Esophagus squamous epithelium (tissue), 5 donors: ENCODE measurements around the gene CFAP43. TPM values are rescaled to one million over a fixed set of nuclear protein-coding genes. Genes with fewer than 3 reads are reported as not detected.
"Not testable (repeated sequence)": the region's sequence is repeated elsewhere in the genome, so short reads cannot be mapped to it uniquely, and the experiment has no call there.

Experiments
- DNase-seq: peaks from one replicate; lab custom pipeline; 2025; lab: John Stamatoyannopoulos, UW
- H3K27ac ChIP-seq, 4 donors: fragments of 200-600 bp; sonication (generic); one replicate each; pipeline ENCODE4 v1.5.1; 2016 to 2019; ENCODE audit warnings: mild to moderate bottlenecking in 1 of 4
- H3K27me3 ChIP-seq, 4 donors: fragments of 200-600 bp; sonication (generic); 1 replicate in 3 of 4; 2 replicates in 1 of 4; pipeline versions ENCODE4 v1.5.1 to v1.6.0; 2017 to 2021; ENCODE audit warnings: antibody characterized with exemption in 1 of 4
- H3K36me3 ChIP-seq, 3 donors: fragments of 200-600 bp; sonication (generic); one replicate each; pipeline ENCODE4 v1.5.1; 2016 to 2019
- H3K4me1 ChIP-seq, 3 donors: fragments of 200-600 bp; sonication (generic); one replicate each; pipeline ENCODE4 v1.5.1; 2017 to 2019
- H3K4me3 ChIP-seq, 4 donors: fragments of 200-600 bp; sonication (generic); 1 replicate in 3 of 4; 2 replicates in 1 of 4; pipeline ENCODE4 v1.5.1; 2016 to 2019; ENCODE audit warnings: mild to moderate bottlenecking in 2 of 4, moderate library complexity in 1 of 4
- H3K9me3 ChIP-seq, 3 donors: fragments of 200-600 bp; sonication (generic); one replicate each; pipeline ENCODE4 v1.5.1; 2016 to 2019
- CTCF ChIP-seq, 6 experiments: fragments of 450-650 bp in 4 of 6; fragments of 200-600 bp in 2 of 6; sonication (generic) in 2 of 6; IDR thresholded peaks; one replicate each; pipeline ENCODE4 v1.5.1; 2016 to 2019; ENCODE audit warnings: antibody characterized with exemption in 6 of 6, mild to moderate bottlenecking in 4 of 6, moderate library complexity in 4 of 6
- POLR2A ChIP-seq, 4 donors: fragments of 450-650 bp; IDR thresholded peaks; one replicate each; pipeline ENCODE4 v1.6.1; 2017; ENCODE audit warnings: antibody characterized with exemption in 4 of 4, mild to moderate bottlenecking in 4 of 4, moderate library complexity in 3 of 4
- WGBS, 2 donors: methylation state at CpG; one replicate each; pipeline ENCODE4 v1.1.5; 2018; 5-methylcytosine and 5-hydroxymethylcytosine counted together
- intact Hi-C: fragments of 100-400 bp; cut with DNase I; formaldehyde crosslinking; loops from one replicate; pipeline ENCODE4 v1.15.0; 2022
- total RNA-seq, 4 donors: library from RNA; depleted of rRNA; stranded (reverse); fragments of >200 nt; gene quantifications; one replicate each; pipeline ENCODE4 v1.1.0, GENCODE V29; 2016
- donor health status: DM: yes; HTN: yes; CAD: no.

The CFAP43 gene
- total RNA-seq, 4 donors from 2014 or later = 0.19 to 0.38 TPM; not detected in 2

DNA sequence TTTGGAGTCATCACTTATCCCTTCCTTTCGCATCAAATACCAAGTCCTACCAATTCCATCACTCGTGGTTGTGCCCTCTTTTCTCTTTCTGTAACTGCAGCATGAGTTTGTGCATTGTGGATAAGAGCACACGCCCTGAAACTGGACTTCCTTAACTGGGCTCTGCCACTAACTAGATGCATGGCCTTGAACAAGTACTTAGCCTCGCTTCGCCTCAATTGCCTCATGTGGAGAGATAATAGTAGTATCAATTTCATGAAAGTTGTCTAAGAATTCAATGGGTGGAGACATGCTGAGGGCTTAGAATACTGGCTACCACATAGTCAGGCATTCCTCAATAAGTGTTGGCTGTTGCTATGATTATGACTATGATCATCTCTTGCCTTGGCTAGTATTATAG is 41.5 kb downstream of the CFAP43 start:
- H3K9me3 ChIP-seq = no peaks in the 10 kb centered on the region
- no peaks in the 10 kb centered on the region for H3K27me3 ChIP-seq
- 81 to 87% methylated on average over 5 of the region's 5 CpGs for WGBS, 2 donors
- no peak overlapping the region for H3K27ac ChIP-seq
- H3K4me3 ChIP-seq = no peak overlapping the region
- no peak for DNase-seq
- intact Hi-C loops = no loop called here
- no peaks in the 10 kb centered on the region for H3K36me3 ChIP-seq
- H3K4me1 ChIP-seq = no peaks in the 10 kb centered on the region
- TF ChIP-seq CTCF (IDR thresholded peaks at IDR 0.05) = no peak
- TF ChIP-seq POLR2A (IDR thresholded peaks at IDR 0.05) = no peak

- DNase-seq = no peak
- H3K4me1 ChIP-seq = no peaks in the 10 kb centered on the region
- peaks cover 0 to 9% (median 0%) of the 10 kb centered on the region in 4 donors for H3K27me3 ChIP-seq
- no peaks in the 10 kb centered on the region for H3K36me3 ChIP-seq
- no peaks in the 10 kb centered on the region for H3K9me3 ChIP-seq
- no peak overlapping the region for H3K4me3 ChIP-seq
- H3K27ac ChIP-seq = no peak overlapping the region
- intact Hi-C loops = no loop called here
- 74 to 81% methylated on average over 3 to 4 of the region's 4 CpGs for WGBS, 2 donors
- TF ChIP-seq CTCF (IDR thresholded peaks at IDR 0.05) (no peak), POLR2A (IDR thresholded peaks at IDR 0.05) (no peak)
Measured at GRCh38 chr10:104183682-104184081, 48.5 kb downstream of the CFAP43 start.

- H3K9me3 ChIP-seq, intact Hi-C loops, H3K27ac ChIP-seq, H3K4me3 ChIP-seq, H3K4me1 ChIP-seq, H3K36me3 ChIP-seq, DNase-seq: not testable (repeated sequence)
- WGBS, 2 donors = 77 to 79% methylated on average over 1 of the region's 1 CpG
- peaks cover 0 to 10% (median 0%) of the 10 kb centered on the region in 4 donors for H3K27me3 ChIP-seq
Measured at GRCh38 chr10:104174136-104174535, 58.0 kb downstream of the CFAP43 start.

DNA sequence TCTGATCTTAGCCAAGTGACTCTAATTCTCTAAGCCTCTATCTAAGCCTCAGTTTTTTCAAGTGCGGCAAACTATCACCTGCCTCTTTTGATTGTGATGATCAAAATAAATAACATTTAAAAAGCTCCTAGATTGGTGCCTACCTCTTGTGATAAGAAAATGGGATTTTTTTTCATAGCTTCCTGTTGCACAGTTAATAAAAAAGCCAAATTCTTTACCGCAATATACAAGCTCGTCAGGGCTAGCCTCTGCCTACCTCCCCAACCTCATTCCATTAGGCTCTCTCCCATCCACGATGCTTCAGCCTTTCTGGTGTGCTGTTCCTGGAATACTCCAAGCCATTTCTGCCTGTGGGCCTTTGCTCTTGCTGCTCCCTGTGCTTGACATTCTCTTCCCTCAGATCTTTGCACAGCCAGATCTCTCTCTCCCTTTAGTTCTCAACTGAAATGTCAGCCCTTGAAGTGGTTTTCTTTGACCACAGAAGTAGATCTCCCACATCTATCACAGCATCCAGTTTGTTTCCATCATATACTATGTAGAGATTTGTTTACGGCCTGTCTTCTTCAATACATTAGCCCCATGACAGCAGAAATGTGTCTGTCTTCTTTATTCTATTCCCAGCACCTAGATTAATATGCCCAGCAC is 61.4 kb downstream of the CFAP43 start:
- TF ChIP-seq CTCF (IDR thresholded peaks at IDR 0.05) = no peak
- TF ChIP-seq POLR2A (IDR thresholded peaks at IDR 0.05) = no peak
- intact Hi-C loops = no loop called here
- Histone ChIP-seq H3K27ac (no peak overlapping the region), H3K9me3 (peaks cover 0 to 9% (median 0%) of the 10 kb centered on the region in 3 donors), H3K36me3 (no peaks in the 10 kb centered on the region), H3K4me3 (no peak overlapping the region), H3K27me3 (peaks cover 0 to 17% (median 0%) of the 10 kb centered on the region in 4 donors), H3K4me1 (no peaks in the 10 kb centered on the region)
- 80 to 83% methylated on average over 5 of the region's 5 CpGs for WGBS, 2 donors
- no peak for DNase-seq

- WGBS, 2 donors = 88 to 95% methylated on average over 2 of the region's 2 CpGs
- Histone ChIP-seq H3K27ac (no peak overlapping the region), H3K4me3 (no peak overlapping the region), H3K36me3 (no peaks in the 10 kb centered on the region), H3K4me1 (no peaks in the 10 kb centered on the region), H3K9me3 (peaks cover 0 to 24% (median 12%) of the 10 kb centered on the region in 3 donors), H3K27me3 (peaks cover 0 to 21% (median 0%) of the 10 kb centered on the region in 4 donors)
- TF ChIP-seq CTCF (IDR thresholded peaks at IDR 0.05) = no peak
- TF ChIP-seq POLR2A (IDR thresholded peaks at IDR 0.05) = no peak
- intact Hi-C loops = no loop called here
- DNase-seq = no peak
Measured at GRCh38 chr10:104155591-104155990, 76.6 kb downstream of the CFAP43 start.
